NCI-H69 (cell line): ENCODE results near the gene ALDOA.

Experiments used
- DNase-seq: peaks from one replicate; lab custom pipeline; 2025; lab: John Stamatoyannopoulos, UW

The ALDOA gene

DNA sequence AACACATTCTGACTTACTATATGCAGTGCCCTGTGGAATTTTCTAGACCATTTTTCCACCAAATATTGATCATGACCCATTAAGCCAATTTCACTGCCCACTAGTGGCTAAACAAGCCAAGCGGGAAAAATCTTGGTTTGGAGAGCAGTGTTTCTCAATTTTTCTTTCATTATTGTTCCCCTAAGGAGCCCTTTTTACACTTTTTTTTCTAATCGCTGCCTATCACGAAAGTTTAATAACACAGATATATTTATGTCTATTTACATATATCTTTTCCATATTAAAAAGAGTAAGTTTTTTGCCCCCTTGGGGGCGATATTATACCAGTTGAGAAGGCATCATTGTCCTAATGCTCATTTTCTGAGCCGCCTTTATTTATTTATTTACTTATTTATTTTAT lies 23.7 kb upstream of the ALDOA start:
- DNase-seq: peak; percentile 42

DNA sequence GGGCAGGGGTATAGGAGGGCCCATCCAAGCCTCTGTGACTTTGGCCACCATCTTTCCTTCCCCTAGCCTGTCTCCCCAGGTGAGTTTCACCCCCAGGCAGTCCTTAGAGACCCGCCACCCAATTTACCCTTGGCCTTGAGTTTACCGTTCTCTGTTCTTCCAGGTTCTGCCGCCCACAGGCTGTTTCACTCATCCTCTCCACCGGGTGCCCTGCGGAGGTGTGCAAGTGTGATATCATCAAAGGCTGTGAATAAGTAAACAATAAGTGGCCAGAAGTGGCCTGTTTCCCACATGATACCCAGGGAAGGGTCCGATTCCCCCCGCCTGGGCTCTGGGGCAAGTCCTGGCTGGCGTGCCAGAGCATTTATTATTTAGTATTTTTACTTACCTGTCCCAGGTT lies 19.4 kb upstream of the ALDOA start:
- DNase-seq: no peak

DNA sequence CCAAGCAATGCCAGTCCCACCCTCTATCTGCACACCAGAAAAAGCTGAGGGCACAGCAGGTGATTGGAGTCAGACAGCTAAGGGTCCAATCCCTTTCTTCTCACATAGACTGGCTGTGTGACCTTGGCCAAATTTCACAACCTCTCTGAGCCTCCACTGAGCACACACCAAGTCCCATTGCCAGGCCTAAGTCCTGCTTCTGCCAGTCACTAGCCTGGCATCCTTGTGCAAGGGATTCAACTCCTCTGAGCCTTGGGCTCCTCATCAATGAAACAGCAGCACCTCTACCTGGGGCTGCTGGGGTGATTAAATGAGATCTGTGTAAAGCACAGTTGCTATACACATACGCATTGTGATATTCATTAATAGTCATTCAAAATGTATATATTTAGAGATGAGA lies 19.0 kb upstream of the ALDOA start:
- DNase-seq: no peak

DNA sequence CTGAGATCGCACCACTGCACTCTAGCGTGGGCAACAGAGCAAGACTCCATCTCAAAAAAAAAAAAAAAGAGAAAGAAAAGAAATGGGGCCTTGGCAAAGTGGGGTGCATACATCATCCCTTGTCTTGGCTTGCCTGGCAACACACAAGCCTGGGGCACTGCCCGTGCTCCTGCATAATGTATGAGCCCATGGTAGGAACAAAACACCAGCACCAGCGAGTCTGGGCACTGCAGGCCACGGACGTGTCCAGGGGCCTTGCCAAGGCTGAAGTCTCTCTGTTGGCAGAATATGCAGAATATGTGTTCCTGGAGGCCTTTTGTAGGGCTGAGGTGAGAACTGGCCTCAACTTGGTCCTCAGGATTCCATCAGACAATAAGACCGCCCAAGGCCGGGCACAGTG lies 15.7 kb upstream of the ALDOA start:
- no peak for DNase-seq

DNA sequence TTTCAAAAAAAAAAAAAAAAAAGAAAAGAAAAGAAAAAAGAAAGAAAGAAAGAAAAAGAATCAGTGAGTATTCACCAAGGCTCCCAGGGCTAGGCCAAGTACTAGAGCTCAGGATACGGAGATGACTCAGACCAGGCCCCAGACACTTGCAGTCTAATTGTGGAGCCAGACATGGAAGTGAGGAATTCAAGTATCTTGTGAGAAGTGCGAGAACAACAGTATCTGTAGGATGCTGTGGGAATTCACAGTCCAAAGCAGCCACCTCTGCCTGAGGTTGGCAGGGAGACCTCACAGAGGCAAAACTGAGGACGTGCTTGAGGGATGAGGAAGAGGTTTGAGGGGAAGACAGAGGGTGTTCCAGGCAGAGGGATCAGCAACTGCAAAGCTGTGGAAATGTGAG lies 14.0 kb upstream of the ALDOA start:
- DNase-seq: no peak

DNA sequence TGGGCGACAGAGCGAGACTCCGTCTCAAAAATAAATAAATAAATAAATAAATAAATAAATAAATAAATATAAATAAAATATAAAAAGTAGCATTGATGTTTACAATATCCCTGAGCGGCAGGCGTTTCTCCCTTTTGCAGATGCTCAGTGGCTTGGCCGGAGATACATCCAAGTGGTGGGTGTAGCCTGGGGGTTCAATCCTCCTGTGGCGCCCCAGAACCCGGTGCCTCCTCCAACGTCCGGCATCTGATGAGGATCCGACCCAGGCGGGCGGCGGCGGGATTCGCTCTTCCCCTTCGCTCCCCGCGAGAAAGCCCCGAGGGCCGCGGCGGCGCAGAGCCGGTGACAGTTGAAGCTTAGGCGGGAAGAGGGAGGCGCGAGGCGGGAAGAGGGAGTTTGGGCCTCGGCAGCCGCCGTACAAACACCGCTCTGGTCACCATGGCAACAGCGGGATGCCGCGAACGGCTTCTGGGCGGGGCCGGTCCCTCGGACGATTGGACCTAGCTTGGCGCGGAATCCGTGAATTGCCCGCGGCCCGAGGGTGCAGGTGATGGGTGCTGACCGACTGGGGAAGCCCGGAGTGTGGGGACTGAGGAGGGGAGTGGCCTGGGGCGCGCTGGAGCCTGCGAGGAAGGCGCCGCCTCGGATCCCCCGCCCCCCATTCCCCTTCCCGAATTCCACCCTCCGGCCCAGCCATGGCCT lies 12.7 kb upstream of the ALDOA start:
- peak; percentile 98 for DNase-seq

DNA sequence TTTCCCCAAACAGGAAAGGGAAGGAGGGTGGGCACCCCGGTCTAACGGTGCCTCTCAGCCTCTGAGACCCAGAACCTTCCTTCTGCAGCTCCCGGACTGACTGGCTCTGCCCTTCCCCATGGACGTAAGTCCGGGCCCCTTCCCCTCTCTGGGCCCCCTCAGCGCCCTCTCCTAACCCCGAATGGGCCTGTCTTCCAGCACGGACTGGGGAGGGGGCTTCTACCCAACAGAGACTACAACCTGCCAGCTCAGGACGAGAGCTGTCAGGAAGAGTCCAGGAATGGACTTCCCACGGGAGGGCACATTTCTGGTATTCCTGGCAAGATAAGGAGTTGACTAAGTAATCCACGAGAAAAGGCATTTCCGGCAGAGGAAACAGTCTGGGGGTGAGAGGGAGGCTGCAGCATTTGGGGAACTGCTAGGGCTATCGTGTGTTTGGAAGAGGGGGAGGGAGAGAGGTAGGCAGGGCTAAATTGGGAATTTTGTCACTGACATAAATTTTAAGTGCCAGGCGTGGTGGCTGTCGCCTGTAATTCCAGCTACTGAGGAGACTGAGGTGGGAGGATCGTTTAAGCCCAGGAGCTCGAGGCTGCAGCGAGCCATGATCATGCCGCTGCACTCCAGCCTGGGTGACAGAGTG lies 12.1 kb upstream of the ALDOA start:
- DNase-seq: peak; percentile 62

DNA sequence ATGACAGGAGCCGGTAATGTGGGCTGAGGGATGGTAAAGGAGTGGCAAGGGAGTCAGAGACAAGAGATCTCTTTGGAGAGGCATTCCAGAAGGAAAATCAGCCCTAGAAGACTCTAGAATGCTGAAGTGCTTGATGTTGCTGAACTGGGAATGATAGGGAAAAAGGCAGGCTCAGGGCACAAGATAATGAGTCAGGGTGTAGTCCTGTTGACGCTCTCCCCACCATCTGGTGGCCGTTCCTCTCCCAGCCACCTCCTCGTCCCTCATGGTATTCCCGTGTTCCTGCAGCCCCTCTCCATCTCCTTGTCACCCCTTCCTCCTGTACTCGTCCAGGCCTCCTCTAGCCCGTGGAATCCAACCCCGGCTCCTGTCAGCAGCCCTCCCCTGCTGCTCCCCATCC lies 11.1 kb upstream of the ALDOA start:
- peak; percentile 29 for DNase-seq

DNA sequence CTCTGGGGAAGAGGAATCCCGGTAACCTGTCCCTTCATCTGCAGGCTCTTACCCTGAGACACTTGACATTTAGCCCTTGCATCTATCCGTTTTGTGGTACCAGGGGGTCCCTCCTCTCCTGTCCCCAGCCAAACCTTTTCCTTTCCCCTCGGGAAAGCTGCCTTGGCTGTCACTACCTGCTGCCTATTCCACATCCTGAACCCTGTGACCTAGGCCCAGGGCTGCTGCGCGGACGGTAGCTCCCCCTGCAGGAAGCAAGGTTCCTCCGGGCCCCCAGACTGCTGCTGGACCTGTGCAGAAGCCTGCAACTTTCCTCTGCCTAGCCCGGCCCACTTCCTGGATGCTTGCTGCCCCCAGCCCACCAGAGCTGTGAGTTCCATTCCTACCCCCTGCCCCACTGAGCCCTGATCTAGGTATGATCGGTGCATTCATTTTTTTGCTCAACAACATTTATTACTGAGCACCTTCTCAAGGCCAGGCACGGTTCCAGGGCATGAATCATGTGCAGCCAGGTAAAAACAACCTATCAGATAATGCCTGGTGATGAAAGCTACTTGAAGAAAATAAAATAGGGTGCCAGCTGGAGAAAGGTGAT lies 10.5 kb upstream of the ALDOA start:
- peak; percentile 30 for DNase-seq

DNA sequence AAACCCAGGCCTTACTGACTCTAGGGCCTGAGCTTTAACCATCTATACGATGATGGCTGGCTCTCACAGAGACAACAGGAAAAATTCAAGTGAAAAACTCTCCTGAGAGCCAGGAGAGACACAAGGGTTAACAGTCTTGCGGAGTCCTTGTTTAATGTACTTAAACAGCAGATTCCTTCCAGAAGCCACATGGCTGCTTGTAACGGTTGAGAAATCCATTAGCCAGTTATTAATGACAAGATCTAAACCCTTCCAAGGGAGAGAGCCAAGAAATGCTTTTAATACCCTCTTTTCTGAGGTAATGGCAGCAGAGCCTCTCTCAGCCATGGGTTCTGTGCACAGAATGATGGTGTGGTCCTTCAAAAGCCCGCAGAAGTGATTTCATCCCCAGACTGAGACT lies 5.2 kb upstream of the ALDOA start:
- DNase-seq: no peak

DNA sequence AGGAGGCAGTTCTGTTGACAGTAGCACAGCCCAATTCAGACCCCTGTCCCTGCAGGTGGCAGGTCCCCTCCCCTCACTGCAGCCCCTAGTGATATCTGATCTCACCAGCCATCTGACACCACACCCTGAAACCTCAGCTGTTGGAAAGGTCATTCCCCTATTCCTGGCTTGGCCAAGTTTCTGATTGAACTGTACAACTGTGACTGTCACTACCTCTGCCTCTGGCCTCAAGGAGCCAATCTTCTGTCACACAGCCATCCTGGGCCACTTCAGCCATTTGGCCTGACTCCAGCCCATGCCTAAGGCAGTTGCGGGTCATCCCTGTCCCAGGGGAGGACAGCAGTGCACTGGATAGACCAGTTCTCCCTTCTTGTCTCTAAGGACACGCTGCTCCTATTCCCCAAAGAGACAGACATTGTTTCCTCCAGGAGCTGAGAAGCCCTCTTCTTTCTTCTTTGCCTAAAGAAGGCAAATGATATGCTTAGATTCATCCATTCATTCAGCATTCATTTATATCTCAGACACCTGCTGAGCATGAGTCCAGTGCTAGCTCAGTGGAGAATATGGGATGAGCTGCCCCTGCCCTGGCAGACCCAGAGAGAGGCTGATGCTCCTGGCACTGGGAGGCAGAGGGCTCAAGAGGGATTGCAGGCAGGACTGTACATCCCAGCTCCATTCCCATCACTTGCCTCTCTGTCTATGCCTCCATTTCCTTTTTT lies 4.6 kb upstream of the ALDOA start:
- no peak for DNase-seq

DNA sequence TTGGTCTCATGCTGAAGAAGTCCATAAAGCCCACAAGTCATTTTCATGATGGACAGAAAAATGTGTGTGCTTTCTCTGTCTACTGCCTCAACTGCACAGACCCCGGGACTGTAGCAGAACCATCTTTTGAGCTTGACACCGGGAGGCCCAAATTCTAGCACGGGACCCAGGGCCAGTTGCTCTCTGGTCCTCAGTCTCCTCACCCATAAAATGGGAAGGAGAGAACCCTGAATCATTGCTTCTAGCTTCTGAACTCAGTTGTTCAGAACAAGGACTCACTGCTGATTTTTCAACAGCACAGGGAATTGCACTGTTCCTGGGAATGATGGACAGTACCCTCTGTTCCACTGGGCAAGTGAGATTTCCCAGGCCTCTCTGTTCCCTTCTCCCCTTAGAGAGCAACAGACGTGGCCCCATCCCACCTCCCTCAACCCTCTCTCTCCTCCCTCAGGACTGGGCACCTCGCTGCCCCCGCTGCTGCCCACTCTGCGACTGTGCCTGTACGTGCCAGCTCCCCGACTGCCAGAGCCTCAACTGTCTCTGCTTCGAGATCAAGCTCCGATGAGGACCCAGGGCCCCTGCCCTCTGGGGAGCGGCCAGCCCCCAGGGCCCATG lies 2.2 kb upstream of the ALDOA start:
- DNase-seq: no peak

DNA sequence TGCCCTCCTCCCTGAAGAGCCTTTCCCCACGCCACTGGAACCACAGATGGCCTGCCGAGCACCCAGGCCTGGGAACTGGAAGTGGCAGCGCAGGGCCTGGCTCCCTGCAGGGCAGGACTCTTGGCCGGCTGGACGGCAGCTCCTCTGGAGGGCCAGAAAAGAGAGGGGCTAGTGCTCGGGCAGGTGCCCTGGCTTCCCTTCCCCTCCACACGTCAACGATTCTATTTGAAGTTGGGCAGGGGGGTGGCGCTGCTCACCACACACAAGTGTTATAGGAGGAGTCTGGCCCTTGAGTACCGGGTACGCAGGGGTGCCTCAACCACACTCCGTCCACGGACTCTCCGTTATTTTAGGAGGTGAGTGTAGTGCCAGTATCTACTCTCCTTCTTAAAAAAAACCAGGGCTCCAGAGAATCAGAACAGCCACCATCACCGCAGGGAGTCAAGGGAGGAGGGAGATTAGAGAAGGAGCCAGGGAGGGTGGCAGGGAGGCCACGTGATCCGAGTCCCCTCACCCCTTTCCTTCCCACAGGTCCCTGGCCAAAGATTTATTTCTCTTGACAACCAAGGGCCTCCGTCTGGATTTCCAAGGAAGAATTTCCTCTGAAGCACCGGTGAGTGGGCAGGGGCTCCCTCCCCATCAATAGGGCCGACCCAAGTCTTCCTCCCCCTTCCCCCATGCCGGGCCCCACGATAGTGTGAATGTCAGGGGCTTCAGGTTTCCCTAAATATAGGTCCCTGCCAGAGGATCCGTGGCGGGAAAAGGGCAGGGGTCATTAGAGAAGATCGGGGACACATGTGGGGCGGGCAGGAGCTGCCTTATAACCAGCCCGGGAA lies 1.4 kb upstream of the ALDOA start:
- DNase-seq: peak; percentile 94

DNA sequence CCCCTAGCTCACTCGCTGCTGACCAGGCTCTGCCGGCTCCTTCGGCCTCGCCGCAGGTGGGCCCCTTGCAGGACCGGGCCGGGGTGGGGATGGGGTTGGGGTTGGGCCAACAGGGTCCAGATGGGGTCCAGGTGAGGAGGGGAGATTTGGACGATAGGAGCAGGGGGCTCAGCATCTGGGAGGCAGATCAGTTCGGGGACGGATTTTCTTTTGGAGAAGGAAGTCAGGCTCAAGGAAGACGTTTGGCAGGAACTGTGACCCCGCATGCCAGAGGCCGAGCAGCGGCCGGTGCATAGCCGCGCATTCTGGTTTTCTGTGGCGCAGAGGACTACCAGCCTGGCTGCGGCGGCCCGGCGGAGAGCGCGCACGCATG lies 845 bp upstream of the ALDOA start:
- no peak for DNase-seq

DNA sequence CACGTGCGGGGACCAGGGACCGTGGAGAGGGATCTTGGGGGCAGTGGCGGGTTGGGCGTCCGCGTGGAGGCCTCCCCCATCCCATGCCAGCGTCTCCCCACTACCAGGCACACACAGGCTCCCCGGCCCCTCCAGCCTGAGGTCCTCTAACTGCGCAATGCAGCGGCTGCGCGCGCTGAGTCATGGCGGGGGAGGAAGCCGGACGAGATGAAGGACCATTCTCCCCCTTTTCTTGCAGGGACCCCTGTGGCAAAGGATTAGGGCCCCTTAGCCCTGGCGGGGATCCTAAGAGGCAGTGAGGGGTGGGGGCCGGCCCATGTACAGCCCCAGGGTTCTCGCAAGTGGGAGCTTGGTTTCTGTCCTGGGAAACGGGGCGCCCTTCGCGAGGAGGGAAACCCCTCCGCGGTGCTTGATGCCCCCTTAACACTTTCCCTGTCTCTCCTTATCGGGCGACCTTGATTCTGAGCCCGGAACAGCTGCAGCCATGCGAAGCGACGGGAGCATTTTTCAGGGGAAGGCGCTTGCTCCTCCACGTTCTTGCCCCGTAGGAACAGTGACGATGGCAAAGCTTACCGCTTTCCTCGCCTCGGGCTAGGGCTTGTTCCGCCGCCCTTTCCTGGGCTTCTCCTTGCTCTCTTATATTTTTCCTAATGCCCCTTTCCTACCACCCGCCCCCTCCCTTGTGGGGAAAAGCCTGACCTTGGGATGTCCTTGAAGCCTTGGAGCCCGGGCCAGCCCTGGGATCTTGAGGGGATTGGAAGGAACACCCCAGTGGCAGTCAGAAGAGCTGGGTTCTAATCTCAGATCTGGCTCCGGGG lies 592 bp downstream of the ALDOA start:
- peak; percentile 54 for DNase-seq

DNA sequence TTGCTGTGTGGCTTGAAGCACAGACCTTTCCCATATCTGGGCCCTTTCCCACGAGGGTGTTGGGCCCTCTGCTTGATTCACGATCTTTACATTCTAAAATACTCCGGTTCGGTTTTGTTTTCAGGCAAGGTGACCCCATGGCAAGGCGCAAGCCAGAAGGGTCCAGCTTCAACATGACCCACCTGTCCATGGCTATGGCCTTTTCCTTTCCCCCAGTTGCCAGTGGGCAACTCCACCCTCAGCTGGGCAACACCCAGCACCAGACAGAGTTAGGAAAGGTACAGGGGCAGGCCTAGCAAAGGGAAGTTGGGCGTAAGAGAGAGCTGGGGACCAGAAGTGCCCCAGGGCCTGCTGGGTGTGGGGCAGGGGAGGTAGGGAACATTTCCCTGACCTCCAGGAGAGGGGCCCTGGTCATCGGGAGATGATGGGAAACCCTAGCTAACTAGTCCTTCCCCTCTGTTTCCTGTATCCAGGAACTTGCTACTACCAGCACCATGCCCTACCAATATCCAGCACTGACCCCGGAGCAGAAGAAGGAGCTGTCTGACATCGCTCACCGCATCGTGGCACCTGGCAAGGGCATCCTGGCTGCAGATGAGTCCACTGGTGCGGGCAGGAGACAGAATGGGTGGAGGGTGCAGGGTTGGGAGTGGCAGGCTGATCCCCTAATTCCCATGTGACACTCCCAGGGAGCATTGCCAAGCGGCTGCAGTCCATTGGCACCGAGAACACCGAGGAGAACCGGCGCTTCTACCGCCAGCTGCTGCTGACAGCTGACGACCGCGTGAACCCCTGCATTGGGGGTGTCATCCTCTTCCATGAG lies 1.4 kb downstream of the ALDOA start:
- DNase-seq: no peak

DNA sequence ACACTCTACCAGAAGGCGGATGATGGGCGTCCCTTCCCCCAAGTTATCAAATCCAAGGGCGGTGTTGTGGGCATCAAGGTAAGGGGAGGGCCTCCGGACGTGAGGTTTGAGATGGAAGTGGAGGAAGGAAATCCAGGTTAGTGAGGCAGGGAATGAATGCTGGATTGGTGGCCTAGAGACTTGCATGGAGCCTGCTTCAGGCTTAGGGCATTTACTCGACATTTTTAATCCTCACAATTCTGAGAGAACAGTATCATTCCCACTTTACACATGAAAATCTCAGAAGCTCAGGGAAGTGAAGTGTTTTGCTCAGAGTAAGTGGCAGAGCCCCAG lies 2.0 kb downstream of the ALDOA start:
- DNase-seq: no peak

DNA sequence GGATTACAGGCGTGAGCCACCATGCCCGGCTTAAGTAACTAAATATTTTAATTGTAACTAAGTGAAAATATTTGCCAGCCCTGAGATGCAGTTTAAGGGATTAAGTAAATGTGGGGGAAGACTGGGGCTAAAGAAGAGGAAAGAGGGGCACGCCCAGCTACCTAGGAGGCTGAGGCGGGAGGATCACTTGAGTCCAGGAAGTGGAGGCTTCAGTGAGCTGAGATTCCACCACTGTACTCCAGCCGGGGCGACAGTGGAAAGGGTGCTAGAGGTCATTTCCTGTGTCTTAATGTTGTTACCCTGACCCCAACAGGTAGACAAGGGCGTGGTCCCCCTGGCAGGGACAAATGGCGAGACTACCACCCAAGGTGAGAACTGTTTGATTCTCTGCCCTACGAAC lies 2.8 kb downstream of the ALDOA start:
- DNase-seq: no peak

DNA sequence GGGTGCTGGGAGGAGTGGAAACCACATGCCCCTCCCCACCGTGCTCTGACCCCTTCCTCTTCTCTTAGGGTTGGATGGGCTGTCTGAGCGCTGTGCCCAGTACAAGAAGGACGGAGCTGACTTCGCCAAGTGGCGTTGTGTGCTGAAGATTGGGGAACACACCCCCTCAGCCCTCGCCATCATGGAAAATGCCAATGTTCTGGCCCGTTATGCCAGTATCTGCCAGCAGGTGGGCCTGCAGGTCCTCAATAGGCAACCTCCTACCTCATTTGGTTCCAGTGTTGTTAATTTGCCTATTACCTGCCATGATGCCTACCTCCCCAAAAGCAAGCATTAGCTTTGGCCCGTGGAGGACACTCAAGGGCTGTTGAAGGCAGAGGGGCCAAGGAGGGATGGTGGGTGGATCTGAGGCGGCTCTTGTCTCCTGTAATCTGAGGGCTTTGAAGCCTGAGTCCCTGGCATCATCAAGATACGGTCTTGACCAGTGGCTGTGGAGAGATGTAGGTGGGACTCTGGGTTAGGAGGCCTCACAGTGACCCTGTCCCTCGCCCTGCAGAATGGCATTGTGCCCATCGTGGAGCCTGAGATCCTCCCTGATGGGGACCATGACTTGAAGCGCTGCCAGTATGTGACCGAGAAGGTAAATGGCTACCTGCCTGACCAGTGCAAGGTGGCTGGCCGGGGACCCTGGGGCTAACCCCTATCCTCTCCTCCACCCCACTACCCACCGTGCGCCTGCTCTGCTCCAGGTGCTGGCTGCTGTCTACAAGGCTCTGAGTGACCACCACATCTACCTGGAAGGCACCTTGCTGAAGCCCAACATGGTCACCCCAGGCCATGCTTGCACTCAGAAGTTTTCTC lies 3.4 kb downstream of the ALDOA start:
- peak; percentile 40 for DNase-seq
